ENCODE data around the gene PWWP2B. TPM values are rescaled to one million over a fixed set of nuclear protein-coding genes. Genes with fewer than 3 reads are reported as not detected.

Gene PWWP2B
- 4.2 and 10.7 TPM in 2 replicates for total RNA-seq

DNA sequence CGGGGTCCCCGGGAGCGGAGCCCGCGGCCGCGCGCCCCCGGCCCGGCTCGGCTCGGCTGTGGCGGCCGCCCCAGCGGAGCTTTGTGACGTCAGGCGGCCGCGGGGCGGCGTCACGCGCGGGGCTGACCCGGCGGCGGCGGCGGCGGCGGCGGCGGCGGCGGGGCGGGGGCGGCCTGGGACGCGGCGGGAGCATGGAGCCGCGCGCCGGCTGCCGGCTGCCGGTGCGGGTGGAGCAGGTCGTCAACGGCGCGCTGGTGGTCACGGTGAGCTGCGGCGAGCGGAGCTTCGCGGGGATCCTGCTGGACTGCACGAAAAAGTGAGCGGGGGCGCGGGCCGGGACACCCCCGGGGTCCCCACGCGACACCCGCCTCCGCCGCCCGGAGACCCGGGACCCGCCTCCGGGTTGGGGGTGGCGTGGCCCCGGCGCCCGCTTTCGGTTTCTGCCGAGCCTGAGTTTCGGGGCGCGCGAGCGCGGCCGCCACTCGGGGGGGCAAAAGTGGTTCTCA is at the start of gene PWWP2B:
PWWP2B (plus strand) TSS at position 165 of the 506 bp plus-strand sequence; CDS start at position 192, 27 bp downstream.

Other genes starting within 250 kb of the PWWP2B start
- 7.5 and 7.6 TPM in 2 replicates for gene DPYSL4, start 210.3 kb upstream of the PWWP2B start, total RNA-seq
- 6.8 and 6.9 TPM in 2 replicates for gene STK32C, start 89.2 kb upstream of the PWWP2B start, total RNA-seq
- gene LRRC27, start 65.0 kb upstream of the PWWP2B start, total RNA-seq, result 6.3 and 10.1 TPM in 2 replicates
- 37.8 and 43.4 TPM in 2 replicates for gene INPP5A, start 140.6 kb downstream of the PWWP2B start, total RNA-seq

Measured in regular cardiac myocyte (primary cell).